ENCODE data around the gene COX7C.
A peak's percentile ranks its signal among the peaks of the same experiment; 100 is the strongest.
"Not testable (repeated sequence)": the region's sequence is repeated elsewhere in the genome, so short reads cannot be mapped to it uniquely, and the experiment has no call there.

COX7C gene

DNA sequence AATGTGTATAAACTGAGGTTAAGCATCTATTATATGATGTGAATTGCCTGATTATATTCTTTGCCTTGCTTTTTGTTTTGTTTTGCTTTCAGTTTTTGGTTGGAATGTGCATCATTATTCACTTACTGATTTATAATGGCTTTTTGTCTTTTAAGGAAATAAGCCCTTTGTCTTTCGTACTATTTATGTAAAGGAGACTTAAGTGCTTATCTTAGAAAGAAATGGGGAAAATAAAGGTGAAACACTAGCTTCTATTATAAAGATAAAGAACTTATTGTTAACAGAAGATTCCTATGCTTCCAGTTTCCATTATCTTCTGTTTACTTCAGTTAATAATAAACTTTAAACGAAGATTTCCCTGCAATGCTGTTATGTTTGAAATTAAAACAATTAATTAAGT is 23.3 kb downstream of the COX7C start:
- H3K36me3 Mint-ChIP-seq: no peaks in the 10 kb centered on the region
- H3K27ac Mint-ChIP-seq: no peak overlapping the region
- H3K4me1 Mint-ChIP-seq: no peaks in the 10 kb centered on the region
- no peaks in the 10 kb centered on the region for H3K9me3 Mint-ChIP-seq
- H3K4me3 Mint-ChIP-seq: no peak overlapping the region
- peaks cover 5% of the 10 kb centered on the region for H3K27me3 Mint-ChIP-seq

DNA sequence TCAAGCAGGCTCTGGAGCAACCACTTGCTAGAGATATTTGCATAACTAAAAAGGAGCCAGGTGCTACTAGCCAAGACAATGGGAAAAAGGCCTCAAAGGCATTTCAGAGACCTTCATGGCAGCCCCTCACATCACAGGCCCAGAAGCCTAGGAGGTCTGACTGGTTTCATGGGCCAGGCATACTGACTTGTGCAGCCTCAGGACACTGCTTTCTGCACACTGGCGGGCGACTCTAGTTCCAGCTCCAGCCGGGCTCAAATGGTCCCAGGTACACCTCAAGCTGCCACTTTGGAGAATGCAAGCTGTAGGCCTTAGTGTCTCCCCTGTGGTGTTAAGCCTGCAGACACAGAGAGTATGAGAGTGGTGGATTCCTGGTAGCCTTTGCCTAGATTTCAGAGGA is 27.1 kb downstream of the COX7C start:
- H3K4me1 Mint-ChIP-seq: no peaks in the 10 kb centered on the region
- H3K36me3 Mint-ChIP-seq: no peaks in the 10 kb centered on the region
- no peak overlapping the region for H3K4me3 Mint-ChIP-seq
- H3K9me3 Mint-ChIP-seq: no peaks in the 10 kb centered on the region
- no peak overlapping the region for H3K27ac Mint-ChIP-seq
- peaks cover 11% of the 10 kb centered on the region for H3K27me3 Mint-ChIP-seq

DNA sequence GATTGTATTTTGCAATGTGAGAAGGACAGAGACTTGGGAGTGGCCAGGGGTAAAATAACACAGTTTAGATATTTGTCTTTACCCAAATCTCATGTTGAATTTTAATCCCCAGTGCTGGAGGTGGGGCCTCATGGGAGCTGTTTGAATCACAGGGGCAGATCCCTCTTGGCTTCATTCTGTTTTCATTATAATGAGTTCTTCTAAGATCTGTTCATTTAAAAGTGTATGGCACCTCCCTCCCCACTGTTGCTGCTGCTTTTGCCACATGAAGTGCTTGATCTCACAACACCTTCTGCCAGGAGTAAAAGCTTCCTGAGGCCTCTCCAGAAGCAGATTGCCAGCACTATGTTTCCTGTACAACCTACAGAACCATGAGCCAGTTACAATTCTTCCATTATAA is 28.1 kb downstream of the COX7C start:
- Mint-ChIP-seq H3K27ac (no peak overlapping the region), H3K4me3 (no peak overlapping the region)

DNA sequence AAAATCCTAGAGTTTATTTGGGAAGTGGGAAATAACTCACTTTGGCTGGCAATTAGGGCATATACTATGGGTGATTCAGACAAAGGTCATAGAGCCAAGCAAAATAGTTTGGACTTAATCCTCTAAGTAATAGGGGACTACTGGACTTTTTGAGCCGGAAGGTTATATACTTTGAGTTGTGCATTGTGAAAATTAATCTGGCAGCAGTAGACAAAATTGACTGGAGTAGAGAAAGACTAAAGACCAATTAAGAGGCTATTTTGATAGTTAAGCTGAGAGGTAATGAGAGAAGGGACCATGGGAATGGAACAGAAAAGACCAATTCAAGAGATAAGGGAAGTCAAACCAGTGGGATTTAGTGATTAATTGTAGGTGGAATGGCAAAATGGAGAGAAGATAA is 28.9 kb downstream of the COX7C start:
- Mint-ChIP-seq H3K27me3 (peaks cover 11% of the 10 kb centered on the region), H3K4me3 (no peak overlapping the region), H3K27ac (no peak overlapping the region), H3K4me1 (no peaks in the 10 kb centered on the region), H3K36me3 (no peaks in the 10 kb centered on the region), H3K9me3 (no peaks in the 10 kb centered on the region)

More for the DNA sequence above, 28.1 kb downstream of the COX7C start:
- Mint-ChIP-seq H3K27me3 (peaks cover 11% of the 10 kb centered on the region), H3K4me1 (no peaks in the 10 kb centered on the region), H3K36me3 (no peaks in the 10 kb centered on the region), H3K9me3 (no peaks in the 10 kb centered on the region)

DNA sequence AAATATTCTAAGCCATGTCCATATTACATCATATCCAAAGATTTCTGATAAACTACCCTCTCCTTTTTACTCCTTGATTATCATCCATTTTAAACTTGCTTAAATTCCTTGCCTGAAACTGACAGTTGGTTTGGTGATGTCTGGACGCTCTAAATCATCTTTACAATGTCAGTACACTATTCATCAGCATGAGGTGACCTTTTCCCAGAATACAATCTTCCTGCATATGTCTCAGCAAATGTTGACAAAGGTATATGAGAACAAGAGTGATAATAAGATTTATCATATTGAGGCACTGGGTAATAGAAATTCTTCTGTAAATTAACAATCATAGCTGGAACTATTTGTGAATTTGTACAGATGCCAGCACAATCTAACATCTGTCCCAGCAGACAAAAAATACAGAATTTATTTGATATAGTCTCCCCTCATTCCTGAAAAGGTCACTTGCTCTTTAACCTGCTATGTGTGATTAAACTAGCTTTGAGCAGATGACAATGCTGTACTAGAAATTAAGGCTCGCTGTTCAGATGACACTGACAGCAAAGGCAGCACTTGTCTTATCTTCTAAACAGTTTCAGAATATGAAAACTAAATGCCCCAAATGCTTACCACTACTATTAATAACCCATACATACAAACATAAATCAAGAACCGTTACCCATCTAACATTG is 32.2 kb downstream of the COX7C start:
- no peak overlapping the region for H3K4me3 Mint-ChIP-seq
- no peak overlapping the region for H3K27ac Mint-ChIP-seq
- peaks cover 11% of the 10 kb centered on the region for H3K27me3 Mint-ChIP-seq
- H3K36me3 Mint-ChIP-seq: no peaks in the 10 kb centered on the region
- no peaks in the 10 kb centered on the region for H3K4me1 Mint-ChIP-seq
- H3K9me3 Mint-ChIP-seq: no peaks in the 10 kb centered on the region

DNA sequence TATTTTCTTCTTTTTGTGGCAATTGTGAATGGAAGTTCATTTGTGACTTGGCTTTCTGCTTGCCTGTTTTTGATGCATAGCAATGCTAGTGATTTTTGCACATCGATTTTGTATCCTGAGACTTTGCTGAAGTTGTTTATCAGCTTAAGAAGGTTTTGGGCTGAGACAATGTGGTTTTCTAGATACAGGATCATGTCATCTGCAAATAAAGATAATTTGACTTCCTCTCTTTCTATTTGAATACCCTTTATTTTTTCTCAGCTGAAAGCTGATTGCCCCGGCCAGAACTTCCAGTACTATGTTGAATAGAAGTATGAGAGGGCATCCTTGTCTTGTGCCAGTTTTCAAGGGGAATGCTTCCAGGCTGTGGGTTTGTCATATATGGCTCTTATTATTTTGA is 43.0 kb downstream of the COX7C start:
- not testable (repeated sequence) for H3K9me3 Mint-ChIP-seq, H3K4me1 Mint-ChIP-seq

DNA sequence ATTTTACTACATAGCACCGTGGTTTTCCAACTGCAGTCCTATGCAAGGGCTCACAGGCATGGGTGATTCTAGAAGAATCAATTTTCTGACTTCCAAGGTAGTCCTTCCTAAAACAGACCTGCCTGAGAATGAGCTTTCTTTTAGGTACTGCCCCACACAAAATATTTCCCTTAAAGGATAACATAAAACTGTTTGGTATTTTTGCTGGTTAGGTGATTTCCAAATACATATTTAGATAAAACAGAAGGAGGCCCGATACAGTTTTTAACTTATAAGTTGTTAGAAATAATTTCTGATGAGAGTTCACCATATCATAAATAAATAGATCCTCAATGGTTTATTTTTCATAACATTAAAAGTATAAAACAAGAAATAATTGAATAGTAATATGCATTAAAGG is 46.4 kb downstream of the COX7C start:
- Mint-ChIP-seq H3K9me3 (peaks cover 9% of the 10 kb centered on the region), H3K27ac (no peak overlapping the region), H3K4me1 (peaks cover 4% of the 10 kb centered on the region), H3K27me3 (peaks cover 19% of the 10 kb centered on the region), H3K4me3 (no peak overlapping the region), H3K36me3 (no peaks in the 10 kb centered on the region)

More for the DNA sequence above, 43.0 kb downstream of the COX7C start:
- not testable (repeated sequence) for H3K4me3 Mint-ChIP-seq, H3K36me3 Mint-ChIP-seq, H3K27ac Mint-ChIP-seq
- peaks cover 18% of the 10 kb centered on the region for H3K27me3 Mint-ChIP-seq

DNA sequence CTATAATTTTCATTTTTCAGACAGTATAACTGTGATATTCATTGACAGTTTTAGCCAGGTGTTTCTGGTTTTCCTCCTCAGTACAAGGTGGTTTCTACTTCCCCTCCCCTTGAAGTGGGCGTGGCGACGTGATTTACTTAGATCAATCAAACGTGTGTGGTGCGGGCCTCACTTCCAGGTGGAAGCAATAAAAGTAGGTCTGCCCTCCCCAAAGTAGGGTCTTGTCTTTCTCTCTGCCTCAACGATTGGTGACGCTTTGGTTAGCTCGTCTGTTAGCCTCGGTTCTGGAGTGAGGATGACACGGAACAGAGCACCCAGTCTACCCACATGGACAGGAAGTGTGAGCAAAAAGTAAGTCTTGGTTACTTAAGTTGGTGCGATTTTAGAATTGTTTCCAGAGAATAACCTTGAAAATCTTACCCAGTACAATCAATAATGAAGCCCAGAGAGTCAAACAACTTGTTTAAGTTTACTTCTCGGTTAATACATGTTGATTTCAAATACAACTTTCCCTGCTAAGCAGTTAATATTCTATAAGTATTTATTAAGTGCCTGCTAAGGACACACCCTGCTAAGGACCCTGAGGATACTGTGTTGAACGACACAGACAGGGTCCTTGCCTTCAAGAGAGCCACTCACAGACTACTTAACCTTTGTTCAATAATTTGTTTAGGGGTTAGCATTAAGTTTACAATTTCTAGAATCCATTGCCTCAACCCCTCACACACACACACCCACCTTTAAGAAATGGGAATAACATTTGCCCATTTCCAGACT is 48.4 kb downstream of the COX7C start:
- Mint-ChIP-seq H3K9me3 (peaks cover 9% of the 10 kb centered on the region), H3K36me3 (no peaks in the 10 kb centered on the region), H3K4me3 (peak overlapping the region; percentile 67), H3K27me3 (peaks cover 12% of the 10 kb centered on the region), H3K4me1 (peaks cover 4% of the 10 kb centered on the region), H3K27ac (no peak overlapping the region)

DNA sequence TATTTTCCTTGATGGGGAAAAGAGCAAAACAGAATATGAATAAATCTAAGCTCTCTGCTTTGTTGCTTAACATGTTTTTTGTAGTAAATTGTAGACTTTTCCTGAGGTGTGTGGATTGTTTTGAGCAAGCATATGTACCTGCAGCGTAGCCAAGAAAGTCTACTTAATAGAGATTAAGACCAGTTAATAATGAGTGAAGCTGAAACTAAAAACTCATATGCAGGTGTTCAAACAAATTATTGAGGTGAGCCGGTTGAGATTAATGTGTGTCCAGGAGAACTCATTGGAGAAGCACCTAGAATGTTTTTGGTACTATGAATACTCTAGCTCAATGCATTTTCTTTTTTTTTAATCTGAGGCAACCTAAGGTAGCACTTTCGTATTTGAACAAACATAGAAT is 49.2 kb downstream of the COX7C start:
- no peak overlapping the region for H3K4me3 Mint-ChIP-seq
- no peaks in the 10 kb centered on the region for H3K36me3 Mint-ChIP-seq
- peaks cover 10% of the 10 kb centered on the region for H3K27me3 Mint-ChIP-seq
- H3K4me1 Mint-ChIP-seq: peaks cover 4% of the 10 kb centered on the region
- no peak overlapping the region for H3K27ac Mint-ChIP-seq
- peaks cover 7% of the 10 kb centered on the region for H3K9me3 Mint-ChIP-seq

Measured in activated naive CD4-positive, alpha-beta T cell treated with anti-CD3 and anti-CD28 coated beads, Interleukin-2, amount 50 U/mL, for 24 hours (primary cell).